MM.1S (cell line): ENCODE results near the gene SNHG17.

Source experiments
- DNase-seq: peaks from one replicate; pipeline ENCODE4 v3.0.0-alpha.2; 2015
- H2AFZ ChIP-seq: fragments of 300-600 bp; sonication (generic); 2 replicates; pipeline ENCODE4 v1.6.0; 2016; ENCODE audit warnings: antibody characterized with exemption, low read length
- H3F3A ChIP-seq: fragments of 300-600 bp; sonication (generic); 2 replicates; pipeline ENCODE4 v1.6.1; 2016; ENCODE audit warnings: mild to moderate bottlenecking, antibody characterized with exemption, low read length, moderate library complexity, mixed read lengths; ENCODE audit not compliant: insufficient read depth
- H3K27ac ChIP-seq: fragments of 300-600 bp; sonication (generic); 2 replicates; pipeline ENCODE4 v1.5.1; 2016; ENCODE audit warnings: mild to moderate bottlenecking, low read length
- H3K27me3 ChIP-seq: fragments of 300-600 bp; sonication (generic); replicated peaks from 2 replicates; pipeline ENCODE4 v1.6.0; 2016; ENCODE audit warnings: low read length; ENCODE audit not compliant: insufficient read depth
- H3K36me3 ChIP-seq: fragments of 300-600 bp; sonication (generic); replicated peaks from 2 replicates; pipeline ENCODE4 v1.6.1; 2016; ENCODE audit warnings: mild to moderate bottlenecking, low read length, mixed read lengths; ENCODE audit not compliant: insufficient read depth
- H3K4me1 ChIP-seq: fragments of 300-600 bp; sonication (generic); 2 replicates; pipeline ENCODE4 v1.6.1; 2016; ENCODE audit warnings: low read length, mixed read lengths
- H3K4me2 ChIP-seq: fragments of 300-600 bp; sonication (generic); 2 replicates; pipeline ENCODE4 v1.6.0; 2016; ENCODE audit warnings: low read depth, low read length
- H3K4me3 ChIP-seq: fragments of 300-600 bp; sonication (generic); 2 replicates; pipeline ENCODE4 v1.5.1; 2016; ENCODE audit warnings: low read length, mixed read lengths
- H3K79me2 ChIP-seq: fragments of 300-600 bp; sonication (generic); 2 replicates; pipeline ENCODE4 v1.6.1; 2016; ENCODE audit warnings: mixed run types, low read length, mixed read lengths
- H3K9ac ChIP-seq: fragments of 300-600 bp; sonication (generic); 2 replicates; pipeline ENCODE4 v1.6.1; 2016; ENCODE audit warnings: low read length, mixed read lengths
- H3K9me2 ChIP-seq: fragments of 300-600 bp; sonication (generic); replicated peaks from 2 replicates; pipeline ENCODE4 v1.6.1; 2016; ENCODE audit warnings: mild to moderate bottlenecking, low read length, mixed read lengths; ENCODE audit not compliant: insufficient read depth
- H3K9me3 ChIP-seq: fragments of 300-600 bp; sonication (generic); replicated peaks from 2 replicates; pipeline ENCODE4 v1.6.1; 2016; ENCODE audit warnings: mild to moderate bottlenecking, low read length, mixed read lengths; ENCODE audit not compliant: insufficient read depth
- H4K20me1 ChIP-seq: fragments of 300-600 bp; sonication (generic); 2 replicates; pipeline ENCODE4 v1.6.1; 2016; ENCODE audit warnings: mild to moderate bottlenecking, low read length, moderate library complexity, mixed read lengths; ENCODE audit not compliant: insufficient read depth
- CTCF ChIP-seq: fragments of 300-600 bp; sonication (generic); IDR thresholded peaks from 2 replicates; pipeline ENCODE4 v1.5.1; 2016; ENCODE audit warnings: antibody characterized with exemption, low read length, mixed read lengths
- EZH2 ChIP-seq: fragments of 300-600 bp; sonication (generic); optimal IDR thresholded peaks from 2 replicates; pipeline ENCODE3; 2017; ENCODE audit warnings: low read depth, mild to moderate bottlenecking, antibody characterized with exemption, low read length, mixed read lengths
- EZH2phosphoT487 ChIP-seq: fragments of 300-600 bp; sonication (generic); IDR thresholded peaks from 2 replicates; pipeline ENCODE4 v1.6.1; 2018; ENCODE audit warnings: antibody characterized with exemption, low read length

SNHG17 gene

GRCh38 chr20:38460040-38460623 lies 25.0 kb upstream of the SNHG17 start:
- Histone ChIP-seq H3K9me3 (no peaks in the 10 kb centered on the region), H3K9me2 (no peaks in the 10 kb centered on the region), H3F3A (no peaks in the 10 kb centered on the region), H3K79me2 (no peaks in the 10 kb centered on the region), H3K4me2 (no peak overlapping the region), H3K27me3 (no peaks in the 10 kb centered on the region), H3K4me3 (no peak overlapping the region), H3K27ac (no peak overlapping the region), H3K9ac (no peak overlapping the region), H4K20me1 (no peaks in the 10 kb centered on the region), H2AFZ (no peak overlapping the region), H3K4me1 (no peaks in the 10 kb centered on the region), H3K36me3 (no peaks in the 10 kb centered on the region)
- DNase-seq: no peak
- TF ChIP-seq CTCF (no peak), EZH2 (no peak), EZH2phosphoT487 (no peak)

DNA sequence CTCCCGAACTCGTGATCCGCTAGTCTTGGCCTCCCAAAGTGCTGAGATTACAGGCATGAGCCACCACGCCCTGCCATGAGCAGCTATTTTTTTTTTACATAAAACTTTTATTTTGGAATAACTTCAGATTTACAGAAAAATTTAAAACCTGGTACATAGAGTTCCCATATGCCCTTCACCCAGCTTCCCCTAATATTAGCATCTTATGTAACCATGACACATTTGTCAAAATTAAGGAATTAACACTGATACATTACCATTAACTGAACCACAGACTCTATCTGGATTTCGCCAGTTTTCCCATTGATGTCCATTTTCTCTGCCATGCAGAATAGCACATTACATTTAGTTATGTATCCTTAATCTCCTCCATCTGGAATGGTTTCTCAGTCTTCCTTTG lies 23.2 kb upstream of the SNHG17 start:
- Histone ChIP-seq H3K27me3 (no peaks in the 10 kb centered on the region), H3K36me3 (no peaks in the 10 kb centered on the region), H3K4me2 (no peak overlapping the region), H3F3A (peaks cover 13% of the 10 kb centered on the region), H3K9ac (no peak overlapping the region), H3K9me2 (no peaks in the 10 kb centered on the region), H2AFZ (no peak overlapping the region), H3K79me2 (no peaks in the 10 kb centered on the region), H4K20me1 (no peaks in the 10 kb centered on the region), H3K27ac (no peak overlapping the region), H3K9me3 (no peaks in the 10 kb centered on the region), H3K4me1 (peaks cover 5% of the 10 kb centered on the region), H3K4me3 (no peak overlapping the region)
- TF ChIP-seq EZH2 (no peak), CTCF (no peak), EZH2phosphoT487 (no peak)
- no peak for DNase-seq

DNA sequence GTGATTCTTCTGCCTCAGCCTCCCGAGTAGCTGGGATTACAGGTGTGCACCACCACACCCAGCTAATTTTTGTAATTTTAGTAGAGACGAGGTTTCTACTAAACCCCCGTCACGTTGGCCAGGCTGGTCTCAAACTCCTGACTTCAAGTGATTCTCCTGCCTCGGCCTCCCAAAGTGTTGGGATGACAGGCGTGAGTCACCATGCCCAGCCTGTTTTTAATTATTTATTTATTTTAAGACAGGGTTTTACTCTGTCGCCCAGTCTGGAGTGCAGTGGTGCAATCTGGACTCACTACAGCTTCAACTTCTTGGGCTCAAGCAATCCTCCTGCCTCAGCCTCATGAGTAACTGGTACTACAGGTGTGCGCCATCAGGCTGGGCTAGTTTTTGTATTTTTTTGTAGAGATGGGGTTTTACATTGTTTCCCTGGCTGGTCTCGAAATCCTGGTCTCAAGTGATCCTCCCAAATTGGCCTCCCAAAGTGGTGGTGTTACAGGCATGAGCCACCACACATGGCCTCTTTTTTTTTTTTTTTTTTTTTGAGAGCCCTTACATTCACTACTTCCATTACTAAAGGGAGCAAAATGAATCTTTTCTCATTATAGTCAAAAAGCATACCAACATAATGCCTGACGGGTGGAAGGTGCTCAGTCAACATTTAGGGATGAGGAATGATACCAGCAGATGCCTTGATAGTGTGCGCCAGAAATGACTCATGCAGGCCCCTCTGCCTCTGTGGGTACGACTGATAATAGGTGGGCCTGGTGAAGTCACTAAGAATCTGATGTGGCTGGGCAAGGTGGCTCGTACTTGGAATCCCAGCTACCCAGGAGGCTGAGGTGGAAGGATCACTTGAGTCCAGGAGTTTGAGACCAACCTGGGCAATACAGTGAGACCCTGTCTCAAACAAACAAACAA lies 19.7 kb upstream of the SNHG17 start:
- no peaks in the 10 kb centered on the region for H3K79me2 ChIP-seq
- no peak overlapping the region for H2AFZ ChIP-seq
- TF ChIP-seq EZH2phosphoT487: no peak
- no peak for TF ChIP-seq CTCF
- TF ChIP-seq EZH2: no peak
- no peaks in the 10 kb centered on the region for H3K9me3 ChIP-seq
- no peaks in the 10 kb centered on the region for H3K36me3 ChIP-seq
- no peak overlapping the region for H3K4me2 ChIP-seq
- H3K27me3 ChIP-seq: no peaks in the 10 kb centered on the region
- H3K9ac ChIP-seq: no peak overlapping the region
- DNase-seq: no peak
- peaks cover 12% of the 10 kb centered on the region for H3K4me1 ChIP-seq
- peak overlapping the region; percentile 53; the same call in 1 of the 2 replicates for H3K27ac ChIP-seq
- no peak overlapping the region for H3K4me3 ChIP-seq
- H3K9me2 ChIP-seq: no peaks in the 10 kb centered on the region
- H4K20me1 ChIP-seq: no peaks in the 10 kb centered on the region
- H3F3A ChIP-seq: peaks cover 19% of the 10 kb centered on the region
